Heart left ventricle (tissue), 13 donors: Measurements from ENCODE around the gene IL1RL2.

Experiments
- POLR2A ChIP-seq, 2 donors: fragments of 450-650 bp; IDR thresholded peaks; one replicate each; pipeline ENCODE4 v1.6.1; 2017; ENCODE audit warnings: antibody characterized with exemption in 2 of 2, mild to moderate bottlenecking in 2 of 2, moderate library complexity in 2 of 2
- TF ChIP-seq, protein P1 (sequence below), 12 donors: fragments of 200-600 bp; sonication (generic) in 4 of 12; IDR thresholded peaks; one replicate each; pipeline versions ENCODE4 v1.5.0 to v1.8.0; 2018 to 2022; ENCODE audit warnings: antibody characterized with exemption in 12 of 12, mild to moderate bottlenecking in 5 of 12
- donor health status: ischemic (EF 13 %, LVEDD 7.1; RV severe dilation, severe dysfunction).
- donor health status: DM: no; HTN: yes; CAD: no.
- donor health status: DM: no; HTN: no; CAD: no.
- donor health status: ischemic (EF 25% LVEDD 6.9; RV normal size, moderate dysfunction).
- donor health status: ischemic (EF 25% LVEDD 5.7; RV mildly dilated, moderate dysfunction).
- donor health status: ischemic (EF 35%, LVEDD 5.7; RV mildly dilated, moderate dysfunction).
- donor health status: nonischemic (EF 11% LVEDD 7.7; RV severe dilation, severe dysfunction).
- donor health status: DM: yes; HTN: yes; CAD: no.
- donor health status: PGD.
- donor health status: ischemic (EF 29% LVEDD 5.4; RV normal size, mild dysfunction).
- donor health status: nonischemic (EF 23%, LVEDD 6.1; RV moderate dilation, normal function).

- TF ChIP-seq POLR2A (IDR thresholded peaks at IDR 0.05), result no peak
- TF ChIP-seq, protein P1, sequence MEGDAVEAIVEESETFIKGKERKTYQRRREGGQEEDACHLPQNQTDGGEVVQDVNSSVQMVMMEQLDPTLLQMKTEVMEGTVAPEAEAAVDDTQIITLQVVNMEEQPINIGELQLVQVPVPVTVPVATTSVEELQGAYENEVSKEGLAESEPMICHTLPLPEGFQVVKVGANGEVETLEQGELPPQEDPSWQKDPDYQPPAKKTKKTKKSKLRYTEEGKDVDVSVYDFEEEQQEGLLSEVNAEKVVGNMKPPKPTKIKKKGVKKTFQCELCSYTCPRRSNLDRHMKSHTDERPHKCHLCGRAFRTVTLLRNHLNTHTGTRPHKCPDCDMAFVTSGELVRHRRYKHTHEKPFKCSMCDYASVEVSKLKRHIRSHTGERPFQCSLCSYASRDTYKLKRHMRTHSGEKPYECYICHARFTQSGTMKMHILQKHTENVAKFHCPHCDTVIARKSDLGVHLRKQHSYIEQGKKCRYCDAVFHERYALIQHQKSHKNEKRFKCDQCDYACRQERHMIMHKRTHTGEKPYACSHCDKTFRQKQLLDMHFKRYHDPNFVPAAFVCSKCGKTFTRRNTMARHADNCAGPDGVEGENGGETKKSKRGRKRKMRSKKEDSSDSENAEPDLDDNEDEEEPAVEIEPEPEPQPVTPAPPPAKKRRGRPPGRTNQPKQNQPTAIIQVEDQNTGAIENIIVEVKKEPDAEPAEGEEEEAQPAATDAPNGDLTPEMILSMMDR (IDR thresholded peaks at IDR 0.05), result no peak
Measured at GRCh38 chr2:102181919-102182635, 4.7 kb upstream of the IL1RL2 start.
